Loucy (cell line): ENCODE results near the gene CCDC102A.

ENCODE experiments used
- EZH2phosphoT487 ChIP-seq: fragments of 200-600 bp; IDR thresholded peaks from 2 replicates; pipeline ENCODE4 v1.6.1; 2018; ENCODE audit warnings: antibody characterized with exemption, mild to moderate bottlenecking, moderate library complexity, borderline replicate concordance
- TF ChIP-seq, protein P1 (sequence below): fragments of 200-600 bp; sonication (generic); conservative IDR thresholded peaks from 2 replicates; pipeline ENCODE4 v1.5.1; 2014; ENCODE audit warnings: mild to moderate bottlenecking, antibody characterized with exemption, low read length

DNA sequence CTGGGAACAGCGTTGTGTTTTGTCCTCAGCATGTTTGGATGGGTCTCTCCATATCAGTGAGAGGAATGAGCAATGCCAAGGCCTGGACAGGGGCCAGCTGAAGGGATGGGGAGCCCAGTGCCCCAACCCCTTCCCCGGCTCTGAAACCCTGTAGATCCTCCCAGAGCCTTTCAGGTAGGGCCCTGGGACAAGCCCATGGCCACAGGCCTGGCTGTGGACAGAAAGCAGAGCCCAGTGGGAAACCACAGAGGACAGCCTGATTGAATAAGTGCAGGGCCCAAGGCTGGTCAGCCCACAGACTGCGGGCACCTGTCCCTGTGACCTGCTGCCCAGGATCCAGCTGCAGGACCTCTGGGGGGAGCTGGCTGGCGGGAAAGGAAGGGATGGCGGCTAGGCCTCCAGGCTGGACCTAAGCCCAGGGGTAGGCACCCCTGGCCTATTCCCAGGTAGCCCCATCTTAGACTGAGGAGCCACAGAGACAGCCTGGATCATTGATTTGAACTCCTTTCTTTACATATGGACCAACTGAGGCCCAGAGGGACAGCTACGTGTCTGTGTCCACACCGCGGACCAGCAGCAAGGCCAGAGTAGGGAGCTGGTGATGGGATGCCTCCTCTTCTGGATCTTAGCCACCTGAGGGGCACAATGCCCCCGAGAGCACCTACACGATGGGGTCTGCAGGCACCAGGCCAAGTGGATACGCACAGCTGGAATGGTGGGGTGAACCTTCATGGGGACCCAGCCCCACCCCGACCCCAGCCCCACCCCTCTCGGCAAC lies 1.3 kb downstream of the CCDC102A start:
- TF ChIP-seq, protein P1, sequence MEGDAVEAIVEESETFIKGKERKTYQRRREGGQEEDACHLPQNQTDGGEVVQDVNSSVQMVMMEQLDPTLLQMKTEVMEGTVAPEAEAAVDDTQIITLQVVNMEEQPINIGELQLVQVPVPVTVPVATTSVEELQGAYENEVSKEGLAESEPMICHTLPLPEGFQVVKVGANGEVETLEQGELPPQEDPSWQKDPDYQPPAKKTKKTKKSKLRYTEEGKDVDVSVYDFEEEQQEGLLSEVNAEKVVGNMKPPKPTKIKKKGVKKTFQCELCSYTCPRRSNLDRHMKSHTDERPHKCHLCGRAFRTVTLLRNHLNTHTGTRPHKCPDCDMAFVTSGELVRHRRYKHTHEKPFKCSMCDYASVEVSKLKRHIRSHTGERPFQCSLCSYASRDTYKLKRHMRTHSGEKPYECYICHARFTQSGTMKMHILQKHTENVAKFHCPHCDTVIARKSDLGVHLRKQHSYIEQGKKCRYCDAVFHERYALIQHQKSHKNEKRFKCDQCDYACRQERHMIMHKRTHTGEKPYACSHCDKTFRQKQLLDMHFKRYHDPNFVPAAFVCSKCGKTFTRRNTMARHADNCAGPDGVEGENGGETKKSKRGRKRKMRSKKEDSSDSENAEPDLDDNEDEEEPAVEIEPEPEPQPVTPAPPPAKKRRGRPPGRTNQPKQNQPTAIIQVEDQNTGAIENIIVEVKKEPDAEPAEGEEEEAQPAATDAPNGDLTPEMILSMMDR, result no peak
- TF ChIP-seq EZH2phosphoT487, result no peak
